DOHH2 (cell line): ENCODE measurements around the gene EFCAB13.

ENCODE experiments used
- H3F3A ChIP-seq: fragments of 200-600 bp; sonication (generic), shearing (Covaris generic); 2 replicates; pipeline ENCODE4 v1.6.0; 2016; ENCODE audit warnings: antibody characterized with exemption, mild to moderate bottlenecking; ENCODE audit not compliant: control insufficient read depth, insufficient read depth
- H3K27ac ChIP-seq: fragments of 200-600 bp; sonication (generic); 2 replicates; pipeline ENCODE4 v1.5.1; 2014; ENCODE audit warnings: low read depth, mild to moderate bottlenecking, low read length, moderate library complexity
- H3K27me3 ChIP-seq: fragments of 200-600 bp; sonication (generic); 2 replicates; pipeline ENCODE4 v1.6.1; 2014; ENCODE audit warnings: mild to moderate bottlenecking, low read length, mixed read lengths; ENCODE audit not compliant: control insufficient read depth
- H3K36me3 ChIP-seq: fragments of 200-600 bp; sonication (generic); 2 replicates; pipeline ENCODE4 v1.6.1; 2014; ENCODE audit warnings: mild to moderate bottlenecking, low read length, moderate library complexity, mixed read lengths; ENCODE audit not compliant: control insufficient read depth
- H3K4me1 ChIP-seq: fragments of 200-600 bp; sonication (generic); 2 replicates; pipeline ENCODE4 v1.6.1; 2014; ENCODE audit warnings: mild to moderate bottlenecking, low read length, mixed read lengths; ENCODE audit not compliant: control insufficient read depth
- H3K4me2 ChIP-seq: fragments of 200-600 bp; sonication (generic); 2 replicates; pipeline ENCODE4 v1.6.0; 2014; ENCODE audit warnings: mild to moderate bottlenecking, low read length, moderate library complexity
- H3K4me3 ChIP-seq: fragments of 200-600 bp; sonication (generic); 2 replicates; pipeline ENCODE4 v1.5.1; 2014; ENCODE audit warnings: mild to moderate bottlenecking, low read length, mixed read lengths
- H3K79me2 ChIP-seq: fragments of 200-600 bp; sonication (generic); 2 replicates; pipeline ENCODE4 v1.6.1; 2014; ENCODE audit warnings: mild to moderate bottlenecking, low read length, mixed read lengths; ENCODE audit not compliant: control insufficient read depth
- H3K9me2 ChIP-seq: fragments of 200-600 bp; sonication (generic); replicated peaks from 2 replicates; pipeline ENCODE4 v1.6.1; 2014; ENCODE audit warnings: mild to moderate bottlenecking, low read length, mixed read lengths; ENCODE audit not compliant: control insufficient read depth
- H3K9me3 ChIP-seq: fragments of 200-600 bp; sonication (generic); 2 replicates; pipeline ENCODE4 v1.6.1; 2014; ENCODE audit warnings: antibody characterized with exemption, low read length, mixed read lengths; ENCODE audit not compliant: control insufficient read depth, insufficient read depth
- H4K20me1 ChIP-seq: fragments of 200-600 bp; sonication (generic); 2 replicates; pipeline ENCODE4 v1.6.0; 2014; ENCODE audit warnings: low read depth, mild to moderate bottlenecking, antibody characterized with exemption, low read length, moderate library complexity; ENCODE audit not compliant: control insufficient read depth, insufficient read depth
- EZH2phosphoT487 ChIP-seq: fragments of 200-600 bp; sonication (generic); IDR thresholded peaks from 2 replicates; pipeline ENCODE4 v1.6.1; 2017; ENCODE audit warnings: borderline replicate concordance, mild to moderate bottlenecking, antibody characterized with exemption, low read length, moderate library complexity, mixed read lengths
- TF ChIP-seq, protein P1 (sequence below): fragments of 200-600 bp; sonication (generic); IDR thresholded peaks from one replicate; pipeline ENCODE4 v1.5.1; 2014; ENCODE audit warnings: antibody characterized with exemption, mild to moderate bottlenecking, low read depth, low read length; ENCODE audit not compliant: poor library complexity, severe bottlenecking

The EFCAB13 gene

DNA sequence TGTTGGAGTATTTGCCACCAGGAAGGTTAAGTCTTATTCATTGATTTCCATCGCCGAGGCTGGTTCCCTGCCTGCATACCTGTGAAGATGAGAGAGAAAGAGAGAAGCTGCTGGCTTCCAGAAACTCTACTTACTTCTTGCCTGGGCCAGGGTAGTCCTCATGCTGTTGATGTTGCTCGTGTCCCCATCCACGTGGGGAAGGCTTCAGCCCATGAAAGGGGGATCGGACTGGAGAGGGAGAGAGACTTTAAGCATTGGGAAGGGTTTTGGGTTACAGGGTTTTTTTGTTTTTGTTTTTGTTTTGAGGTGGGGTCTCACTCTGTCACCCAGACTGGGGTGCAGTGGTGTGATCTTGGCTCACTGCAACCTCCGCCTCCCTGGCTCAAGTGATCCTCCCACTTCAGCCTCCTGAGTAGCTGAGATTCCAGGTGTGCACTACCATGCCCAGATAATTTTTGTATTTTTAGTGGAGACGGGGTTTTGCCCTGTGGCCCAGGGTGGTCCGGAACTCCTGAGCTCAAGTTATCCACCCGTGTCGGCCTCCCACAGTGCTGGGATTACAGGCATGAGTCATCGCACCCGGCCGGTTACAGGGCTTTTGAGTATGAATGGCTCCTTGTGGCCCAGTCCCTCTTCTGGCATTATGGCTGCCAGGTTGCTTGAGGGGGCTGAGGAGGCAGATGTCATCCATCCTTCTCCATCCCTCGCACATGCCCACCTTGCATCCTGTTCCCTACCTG, 43.5 kb upstream of the EFCAB13 start:
- peaks cover 65% of the 10 kb centered on the region for H3K4me1 ChIP-seq
- TF ChIP-seq, protein P1, sequence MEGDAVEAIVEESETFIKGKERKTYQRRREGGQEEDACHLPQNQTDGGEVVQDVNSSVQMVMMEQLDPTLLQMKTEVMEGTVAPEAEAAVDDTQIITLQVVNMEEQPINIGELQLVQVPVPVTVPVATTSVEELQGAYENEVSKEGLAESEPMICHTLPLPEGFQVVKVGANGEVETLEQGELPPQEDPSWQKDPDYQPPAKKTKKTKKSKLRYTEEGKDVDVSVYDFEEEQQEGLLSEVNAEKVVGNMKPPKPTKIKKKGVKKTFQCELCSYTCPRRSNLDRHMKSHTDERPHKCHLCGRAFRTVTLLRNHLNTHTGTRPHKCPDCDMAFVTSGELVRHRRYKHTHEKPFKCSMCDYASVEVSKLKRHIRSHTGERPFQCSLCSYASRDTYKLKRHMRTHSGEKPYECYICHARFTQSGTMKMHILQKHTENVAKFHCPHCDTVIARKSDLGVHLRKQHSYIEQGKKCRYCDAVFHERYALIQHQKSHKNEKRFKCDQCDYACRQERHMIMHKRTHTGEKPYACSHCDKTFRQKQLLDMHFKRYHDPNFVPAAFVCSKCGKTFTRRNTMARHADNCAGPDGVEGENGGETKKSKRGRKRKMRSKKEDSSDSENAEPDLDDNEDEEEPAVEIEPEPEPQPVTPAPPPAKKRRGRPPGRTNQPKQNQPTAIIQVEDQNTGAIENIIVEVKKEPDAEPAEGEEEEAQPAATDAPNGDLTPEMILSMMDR: no peak
- no peak for TF ChIP-seq EZH2phosphoT487
- H3F3A ChIP-seq: peaks cover 7% of the 10 kb centered on the region
- peak overlapping the region; percentile 69; the same call in 1 of the 2 replicates for H3K4me3 ChIP-seq
- H3K9me3 ChIP-seq: no peaks in the 10 kb centered on the region
- H3K36me3 ChIP-seq: no peaks in the 10 kb centered on the region
- H4K20me1 ChIP-seq: no peaks in the 10 kb centered on the region
- no peaks in the 10 kb centered on the region for H3K9me2 ChIP-seq
- peak overlapping the region; percentile 95 for H3K4me2 ChIP-seq
- H3K27ac ChIP-seq: no peak overlapping the region
- H3K79me2 ChIP-seq: no peaks in the 10 kb centered on the region
- H3K27me3 ChIP-seq: no peaks in the 10 kb centered on the region

DNA sequence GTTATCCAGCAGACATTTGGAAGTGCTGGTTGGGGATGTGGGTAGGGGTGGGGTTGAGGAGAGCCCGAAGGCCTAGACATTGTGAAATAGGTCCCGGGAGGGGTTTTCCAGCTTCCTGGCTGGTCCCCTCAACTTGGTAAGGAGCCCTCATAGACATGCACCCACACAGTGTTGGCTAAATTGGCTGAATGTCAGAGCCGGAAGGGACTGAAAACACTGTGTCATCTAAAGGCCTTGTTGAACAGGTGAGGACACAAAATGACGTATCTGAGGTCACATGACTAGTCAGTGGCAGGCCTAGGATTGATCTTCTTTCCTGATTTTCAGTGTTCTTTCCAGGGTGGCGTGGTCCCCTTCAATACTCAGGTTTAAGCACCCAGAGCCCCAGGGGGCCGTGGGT, 42.5 kb upstream of the EFCAB13 start:
- Histone ChIP-seq H3K9me2 (no peaks in the 10 kb centered on the region), H3K4me1 (peaks cover 60% of the 10 kb centered on the region), H3K36me3 (no peaks in the 10 kb centered on the region), H3F3A (peaks cover 7% of the 10 kb centered on the region), H3K79me2 (no peaks in the 10 kb centered on the region), H3K4me3 (no peak overlapping the region), H3K27me3 (no peaks in the 10 kb centered on the region), H4K20me1 (no peaks in the 10 kb centered on the region), H3K27ac (no peak overlapping the region), H3K9me3 (no peaks in the 10 kb centered on the region), H3K4me2 (no peak overlapping the region)
- TF ChIP-seq, protein P1: no peak
- TF ChIP-seq EZH2phosphoT487: no peak

DNA sequence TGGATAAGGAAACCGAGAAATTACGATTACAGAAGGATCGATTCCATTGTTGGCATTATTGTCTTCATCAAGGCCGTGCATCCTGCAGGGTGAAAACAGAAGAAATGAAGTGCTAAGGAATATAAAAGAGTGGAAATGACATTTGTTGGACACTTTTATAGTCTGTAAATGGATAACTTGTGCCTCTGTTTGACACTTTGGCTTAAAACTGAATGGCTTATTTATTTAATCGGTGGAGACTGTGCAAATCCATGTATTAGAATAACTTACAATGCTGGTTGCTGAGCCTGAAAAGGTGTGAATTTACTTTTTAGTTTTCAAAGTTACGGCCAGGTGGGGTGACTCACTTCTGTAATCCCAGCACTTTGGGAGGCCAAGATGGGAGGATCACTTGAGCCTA, 38.8 kb upstream of the EFCAB13 start:
- Histone ChIP-seq H3K4me1 (peaks cover 36% of the 10 kb centered on the region), H3K4me2 (no peak overlapping the region)

More for the DNA sequence above, 38.8 kb upstream of the EFCAB13 start:
- Histone ChIP-seq H3K36me3 (no peaks in the 10 kb centered on the region), H3K9me2 (no peaks in the 10 kb centered on the region), H3K79me2 (no peaks in the 10 kb centered on the region), H3K9me3 (no peaks in the 10 kb centered on the region), H3K27me3 (no peaks in the 10 kb centered on the region), H3K27ac (no peak overlapping the region), H4K20me1 (no peaks in the 10 kb centered on the region), H3K4me3 (no peak overlapping the region), H3F3A (no peaks in the 10 kb centered on the region)
- TF ChIP-seq, protein P1: no peak
- no peak for TF ChIP-seq EZH2phosphoT487
